Body of pancreas (tissue), 4 donors: ENCODE data around the gene AVL9.

Source experiments
- POLR2A ChIP-seq, 3 donors: fragments of 450-650 bp; IDR thresholded peaks; one replicate each; pipeline ENCODE4 v1.6.1; 2016; ENCODE audit warnings: antibody characterized with exemption in 3 of 3, mild to moderate bottlenecking in 2 of 3
- TF ChIP-seq, protein P1 (sequence below), 7 experiments: fragments of 450-650 bp in 4 of 7; fragments of 200-600 bp in 3 of 7; sonication (generic) in 3 of 7; IDR thresholded peaks; one replicate each; pipeline ENCODE4 v1.5.1; 2016 to 2019; ENCODE audit warnings: antibody characterized with exemption in 7 of 7

DNA sequence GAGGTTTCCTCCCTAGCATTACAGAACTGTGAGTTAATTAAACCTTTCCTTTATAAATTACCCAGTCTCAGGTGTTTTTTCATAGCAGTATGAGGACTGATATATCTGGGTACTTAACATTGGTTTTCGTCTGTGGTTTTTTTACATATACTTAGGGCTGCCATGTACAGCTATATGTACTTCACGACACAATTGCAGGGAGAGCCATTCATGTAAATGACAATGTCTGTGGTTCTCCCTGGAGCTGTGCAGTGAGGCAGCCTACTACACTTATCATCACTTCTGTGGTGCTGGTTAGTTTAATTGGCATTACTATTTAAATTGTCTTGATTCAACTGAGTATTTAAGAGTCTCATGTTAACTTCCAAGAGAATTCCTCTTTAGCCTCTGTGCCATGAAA lies 40.7 kb downstream of the AVL9 start:
- TF ChIP-seq, protein P1, sequence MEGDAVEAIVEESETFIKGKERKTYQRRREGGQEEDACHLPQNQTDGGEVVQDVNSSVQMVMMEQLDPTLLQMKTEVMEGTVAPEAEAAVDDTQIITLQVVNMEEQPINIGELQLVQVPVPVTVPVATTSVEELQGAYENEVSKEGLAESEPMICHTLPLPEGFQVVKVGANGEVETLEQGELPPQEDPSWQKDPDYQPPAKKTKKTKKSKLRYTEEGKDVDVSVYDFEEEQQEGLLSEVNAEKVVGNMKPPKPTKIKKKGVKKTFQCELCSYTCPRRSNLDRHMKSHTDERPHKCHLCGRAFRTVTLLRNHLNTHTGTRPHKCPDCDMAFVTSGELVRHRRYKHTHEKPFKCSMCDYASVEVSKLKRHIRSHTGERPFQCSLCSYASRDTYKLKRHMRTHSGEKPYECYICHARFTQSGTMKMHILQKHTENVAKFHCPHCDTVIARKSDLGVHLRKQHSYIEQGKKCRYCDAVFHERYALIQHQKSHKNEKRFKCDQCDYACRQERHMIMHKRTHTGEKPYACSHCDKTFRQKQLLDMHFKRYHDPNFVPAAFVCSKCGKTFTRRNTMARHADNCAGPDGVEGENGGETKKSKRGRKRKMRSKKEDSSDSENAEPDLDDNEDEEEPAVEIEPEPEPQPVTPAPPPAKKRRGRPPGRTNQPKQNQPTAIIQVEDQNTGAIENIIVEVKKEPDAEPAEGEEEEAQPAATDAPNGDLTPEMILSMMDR (IDR thresholded peaks at IDR 0.05) = no peak
- no peak for TF ChIP-seq POLR2A (IDR thresholded peaks at IDR 0.05)
